Measurements from ENCODE around the gene MMS19.

Gene MMS19

GRCh38 chr10:97408496-97408992, 89.7 kb downstream of the MMS19 start:
- no peak for DNase-seq
